Astrocyte (in vitro differentiated cells and primary cell): Measurements from ENCODE around the gene INTS7. TPM values are rescaled to one million over a fixed set of nuclear protein-coding genes. Genes with fewer than 3 reads are reported as not detected.
A peak's percentile ranks its signal among the peaks of the same experiment; 100 is the strongest.
"Not testable (repeated sequence)": the region's sequence is repeated elsewhere in the genome, so short reads cannot be mapped to it uniquely, and the experiment has no call there.

Source experiments
- DNase-seq: peaks from one replicate; pipeline ENCODE4 v3.0.0-alpha.2; 2010; ENCODE audit warnings: low read depth
- FAIRE-seq: peaks from 2 replicates; lab custom pipeline; 2011; peaks lifted over from hg19 to GRCh38; lab: Jason Lieb, UNC
- H2AFZ ChIP-seq: 2 replicates; pipeline ENCODE4 v1.6.0; 2012; ENCODE audit warnings: low read depth, low read length, inconsistent platforms
- H3K27ac ChIP-seq: 2 replicates; pipeline ENCODE4 v1.5.1; 2011; ENCODE audit warnings: low read depth, low read length, inconsistent platforms
- H3K27me3 ChIP-seq: 2 replicates; pipeline ENCODE4 v1.6.0; 2011; ENCODE audit warnings: low read length, inconsistent platforms; ENCODE audit not compliant: insufficient read depth
- H3K36me3 ChIP-seq: 2 replicates; pipeline ENCODE4 v1.5.1; 2011; ENCODE audit warnings: low read length, inconsistent platforms; ENCODE audit not compliant: insufficient read depth
- H3K4me1 ChIP-seq: 2 replicates; pipeline ENCODE4 v1.5.1; 2011; ENCODE audit warnings: low read length, inconsistent platforms; ENCODE audit not compliant: insufficient read depth
- H3K4me2 ChIP-seq: 2 replicates; pipeline ENCODE4 v1.6.0; 2012; ENCODE audit warnings: low read length, inconsistent platforms
- H3K4me3 ChIP-seq: 2 replicates; pipeline ENCODE4 v1.5.1; 2011; ENCODE audit warnings: low read depth, mild to moderate bottlenecking, low read length, inconsistent platforms; ENCODE audit not compliant: insufficient read depth
- H3K79me2 ChIP-seq: 2 replicates; pipeline ENCODE4 v1.6.0; 2012; ENCODE audit warnings: mild to moderate bottlenecking, low read length, inconsistent platforms; ENCODE audit not compliant: insufficient read depth
- H3K9ac ChIP-seq: 2 replicates; pipeline ENCODE4 v1.6.0; 2012; ENCODE audit warnings: mild to moderate bottlenecking, low read length, inconsistent platforms
- H3K9me3 ChIP-seq: 2 replicates; pipeline ENCODE4 v1.5.1; 2012; ENCODE audit warnings: low read depth, mild to moderate bottlenecking, low read length, inconsistent platforms; ENCODE audit not compliant: insufficient read depth
- H4K20me1 ChIP-seq: 2 replicates; pipeline ENCODE4 v1.6.0; 2012; ENCODE audit warnings: low read length, inconsistent platforms; ENCODE audit not compliant: insufficient read depth
- H3K27ac Mint-ChIP-seq: one replicate; pipeline ENCODE4 v1.8.0; 2021; ENCODE audit warnings: mild to moderate bottlenecking, mixed read lengths; ENCODE audit not compliant: unreplicated experiment
- H3K27me3 Mint-ChIP-seq: one replicate; pipeline ENCODE4 v1.8.0; 2021; ENCODE audit warnings: low read depth, mixed read lengths; ENCODE audit not compliant: unreplicated experiment
- H3K36me3 Mint-ChIP-seq: one replicate; pipeline ENCODE4 v1.8.0; 2021; ENCODE audit warnings: low read depth, mixed read lengths; ENCODE audit not compliant: unreplicated experiment
- H3K4me1 Mint-ChIP-seq: one replicate; pipeline ENCODE4 v1.8.0; 2021; ENCODE audit warnings: low read depth, mixed read lengths; ENCODE audit not compliant: unreplicated experiment
- H3K4me3 Mint-ChIP-seq: one replicate; pipeline ENCODE4 v1.8.0; 2021; ENCODE audit warnings: mild to moderate bottlenecking, moderate library complexity, mixed read lengths; ENCODE audit not compliant: unreplicated experiment
- H3K9me3 Mint-ChIP-seq: one replicate; pipeline ENCODE4 v1.8.0; 2021; ENCODE audit warnings: mild to moderate bottlenecking, mixed read lengths; ENCODE audit not compliant: unreplicated experiment
- CTCF ChIP-seq: IDR thresholded peaks from 2 replicates; pipeline ENCODE4 v1.5.1; 2011; ENCODE audit warnings: low read depth, mild to moderate bottlenecking, inconsistent platforms, low read length, moderate library complexity; ENCODE audit not compliant: insufficient read depth
- EZH2 ChIP-seq: IDR thresholded peaks from 2 replicates; pipeline ENCODE4 v1.6.1; 2012; ENCODE audit warnings: mild to moderate bottlenecking, low read length, inconsistent platforms; ENCODE audit not compliant: insufficient read depth
- total RNA-seq: library from RNA; stranded (reverse); gene quantifications from 2 replicates; pipeline ENCODE4 v1.2.1, GENCODE V29; 2021

The INTS7 gene
- total RNA-seq, 1 donor from 2014 or later: 14.7 TPM

- Histone ChIP-seq H3K9ac (no peak overlapping the region), H4K20me1 (no peaks in the 10 kb centered on the region), H2AFZ (peak overlapping the region; percentile 28), H3K27me3 (no peaks in the 10 kb centered on the region), H3K4me3 (no peak overlapping the region), H3K79me2 (no peaks in the 10 kb centered on the region), H3K27ac (no peak overlapping the region), H3K4me2 (peak overlapping the region; percentile 8), H3K9me3 (no peaks in the 10 kb centered on the region), H3K4me1 (peaks cover 13% of the 10 kb centered on the region), H3K36me3 (no peaks in the 10 kb centered on the region)
- TF ChIP-seq EZH2 (no peak), CTCF (no peak)
- Mint-ChIP-seq H3K36me3 (no peaks in the 10 kb centered on the region), H3K4me3 (no peak overlapping the region), H3K27ac (no peak overlapping the region), H3K27me3 (peaks cover 7% of the 10 kb centered on the region), H3K9me3 (no peaks in the 10 kb centered on the region), H3K4me1 (peaks cover 23% of the 10 kb centered on the region)
- peak; percentile 77 for DNase-seq
- FAIRE-seq: no peak
Measured at GRCh38 chr1:211920141-211920572, 115.2 kb downstream of the INTS7 start.

GRCh38 chr1:211918843-211919414 lies 116.4 kb downstream of the INTS7 start:
- Histone ChIP-seq H2AFZ (no peak overlapping the region), H3K27ac (no peak overlapping the region), H3K79me2 (no peaks in the 10 kb centered on the region), H4K20me1 (no peaks in the 10 kb centered on the region), H3K4me1 (peaks cover 13% of the 10 kb centered on the region), H3K9ac (no peak overlapping the region), H3K4me3 (no peak overlapping the region), H3K36me3 (no peaks in the 10 kb centered on the region), H3K4me2 (no peak overlapping the region), H3K9me3 (no peaks in the 10 kb centered on the region), H3K27me3 (no peaks in the 10 kb centered on the region)
- H3K4me1 Mint-ChIP-seq: peaks cover 23% of the 10 kb centered on the region
- no peak overlapping the region for H3K4me3 Mint-ChIP-seq
- no peaks in the 10 kb centered on the region for H3K9me3 Mint-ChIP-seq
- peaks cover 7% of the 10 kb centered on the region for H3K27me3 Mint-ChIP-seq
- TF ChIP-seq EZH2 (no peak), CTCF (no peak)
- no peaks in the 10 kb centered on the region for H3K36me3 Mint-ChIP-seq
- peak overlapping the region; percentile 77 for H3K27ac Mint-ChIP-seq
- FAIRE-seq: no peak
- DNase-seq: no peak

GRCh38 chr1:211916458-211916857 lies 118.9 kb downstream of the INTS7 start:
- H3K9ac ChIP-seq, H3K27me3 Mint-ChIP-seq, H2AFZ ChIP-seq, FAIRE-seq, H3K79me2 ChIP-seq, H3K27ac ChIP-seq, H3K9me3 Mint-ChIP-seq, DNase-seq, H3K36me3 ChIP-seq, H3K4me3 Mint-ChIP-seq, H3K27ac Mint-ChIP-seq, H3K27me3 ChIP-seq, H4K20me1 ChIP-seq, H3K4me3 ChIP-seq, H3K9me3 ChIP-seq, H3K4me2 ChIP-seq, H3K36me3 Mint-ChIP-seq: not testable (repeated sequence)
- peaks cover 13% of the 10 kb centered on the region for H3K4me1 ChIP-seq
- peaks cover 30% of the 10 kb centered on the region for H3K4me1 Mint-ChIP-seq
